ENCODE results near the gene ANP32B. TPM values are rescaled to one million over a fixed set of nuclear protein-coding genes. Genes with fewer than 3 reads are reported as not detected.
"Not testable (repeated sequence)": the region's sequence is repeated elsewhere in the genome, so short reads cannot be mapped to it uniquely, and the experiment has no call there.

ANP32B gene
- total RNA-seq, 1 donor from 2014 or later, result 8.5 TPM

- DNase-seq (ENCODE audit: low read depth, low spot score), result no peak
Observed at GRCh38 chr9:97991818-97992217, 8.7 kb downstream of the ANP32B start.

DNA sequence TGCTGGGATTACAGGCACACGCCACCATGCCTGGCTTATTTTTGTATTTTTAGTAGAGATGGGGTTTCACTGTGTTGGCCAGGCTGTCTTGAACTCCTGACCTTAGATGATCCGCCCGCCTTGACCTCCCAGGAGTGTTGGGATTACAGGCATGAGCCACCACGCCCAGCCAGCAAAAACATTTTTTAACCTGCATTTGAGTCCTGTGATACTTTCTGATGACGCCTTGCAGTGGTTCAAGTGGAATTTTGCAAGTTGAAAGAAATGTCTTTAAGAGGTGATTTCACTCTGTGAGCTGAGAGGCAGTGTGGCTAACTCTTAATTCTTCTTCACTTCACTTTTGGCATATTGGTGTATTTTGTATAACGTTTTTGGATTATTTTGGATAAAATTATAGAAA lies 9.1 kb downstream of the ANP32B start:
- no peak for DNase-seq (ENCODE audit: low read depth, low spot score)

DNA sequence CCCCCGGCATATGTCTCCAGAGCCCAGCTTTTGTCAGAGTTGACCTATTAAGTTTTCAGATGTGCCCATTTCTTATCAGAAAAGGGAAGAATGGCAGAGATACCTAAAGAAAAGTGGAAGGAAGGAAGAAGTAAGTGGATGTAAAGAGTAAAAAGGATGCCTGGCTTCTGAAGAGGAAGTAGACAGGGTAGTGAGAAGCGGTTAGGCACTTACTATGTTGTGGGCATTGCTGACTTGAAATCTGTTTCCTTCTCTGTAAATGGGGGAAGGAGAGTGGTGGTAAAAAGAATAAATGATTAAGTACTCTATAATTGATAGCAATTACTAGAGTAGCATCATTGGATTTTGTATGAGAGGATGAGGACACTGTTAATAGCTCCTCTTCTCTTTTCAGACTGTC lies 9.9 kb downstream of the ANP32B start:
- no peak for DNase-seq (ENCODE audit: low read depth, low spot score)

DNA sequence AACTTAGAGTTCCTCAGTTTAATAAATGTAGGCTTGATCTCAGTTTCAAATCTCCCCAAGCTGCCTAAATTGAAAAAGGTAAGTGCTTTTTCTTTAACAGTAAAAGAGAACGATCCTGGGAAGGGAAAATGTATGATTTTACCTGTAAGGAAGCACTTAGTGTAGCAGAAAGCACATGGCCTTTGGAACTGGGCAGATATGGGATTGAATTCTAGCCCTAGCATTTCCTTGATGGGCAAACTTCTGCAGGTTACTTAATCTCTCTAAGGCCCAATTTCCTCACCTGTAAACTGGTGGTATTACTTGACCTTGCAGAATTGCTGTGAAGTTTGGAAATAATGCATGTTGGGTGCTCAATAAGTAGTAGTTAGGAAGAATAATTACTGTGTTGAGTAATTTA lies 11.6 kb downstream of the ANP32B start:
- DNase-seq (ENCODE audit: low read depth, low spot score), result no peak

GRCh38 chr9:97996676-97997075 lies 13.5 kb downstream of the ANP32B start:
- not testable (repeated sequence) for DNase-seq (ENCODE audit: low read depth, low spot score)

DNA sequence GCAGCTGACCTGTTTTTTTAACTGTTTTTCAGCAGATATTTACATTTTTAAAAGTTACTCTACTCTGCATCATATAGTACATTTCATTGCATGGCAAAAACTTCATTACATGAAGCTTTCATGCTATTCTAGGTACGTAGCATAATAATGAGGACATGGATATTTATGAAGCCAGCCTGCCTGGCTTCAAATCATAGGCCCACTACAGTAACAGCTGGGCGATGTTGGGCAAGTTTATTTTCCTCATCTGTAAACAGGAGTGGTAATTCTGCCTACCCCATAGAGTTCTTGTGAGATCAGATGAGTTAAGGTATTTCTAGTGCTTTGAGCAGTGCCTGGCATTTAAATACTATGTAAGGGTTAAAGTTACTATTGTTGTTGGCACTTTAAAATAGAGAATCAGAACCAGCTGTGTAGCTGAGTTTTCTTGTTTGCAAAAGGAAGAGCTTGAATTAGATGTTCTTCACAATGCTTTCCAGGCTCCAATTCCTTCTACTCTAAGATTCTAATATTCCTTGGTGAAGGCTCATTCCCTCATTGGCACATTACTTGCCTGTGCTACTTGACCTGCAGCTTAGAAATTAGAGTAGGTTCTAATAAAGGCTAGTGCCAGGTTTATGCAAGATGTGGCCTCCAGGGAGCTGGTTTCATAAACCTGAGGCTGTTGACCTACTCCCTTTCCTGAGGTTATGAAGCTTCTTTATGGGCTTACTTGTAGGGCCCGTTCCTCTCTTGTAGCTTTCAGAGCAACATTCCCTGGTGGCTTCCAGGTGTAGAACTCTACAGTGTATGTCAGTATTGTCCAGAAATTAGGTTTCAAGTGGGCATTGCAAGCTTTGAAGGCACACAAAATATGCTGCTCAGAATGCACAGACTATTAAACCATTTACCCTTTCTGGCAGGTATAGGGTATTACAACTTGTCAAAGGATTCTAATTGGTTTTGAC lies 14.5 kb downstream of the ANP32B start:
- DNase-seq (ENCODE audit: low read depth, low spot score), result no peak

DNA sequence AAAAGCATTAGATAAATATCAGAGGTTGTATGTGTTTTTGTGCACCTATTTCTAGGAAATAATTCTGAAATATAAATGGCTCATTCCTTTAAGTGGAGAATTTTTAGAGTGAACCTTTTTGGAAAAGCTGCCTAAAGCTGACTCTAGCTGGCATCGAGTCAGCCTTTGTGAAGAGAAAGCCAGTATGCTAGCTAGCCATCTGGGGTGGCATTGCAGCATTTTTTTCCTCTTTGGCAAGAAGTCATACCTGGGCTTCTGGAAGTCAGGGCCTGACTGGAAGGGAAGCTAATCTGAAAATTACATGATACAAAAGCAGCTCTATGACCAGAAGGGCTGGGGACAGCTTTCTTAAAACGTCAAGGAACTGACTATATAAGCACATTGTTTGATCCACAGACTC lies 19.7 kb downstream of the ANP32B start:
- no peak for DNase-seq (ENCODE audit: low read depth, low spot score)

GRCh38 chr9:98006127-98006796 lies 23.1 kb downstream of the ANP32B start:
- DNase-seq (ENCODE audit: low read depth, low spot score), result no peak

DNA sequence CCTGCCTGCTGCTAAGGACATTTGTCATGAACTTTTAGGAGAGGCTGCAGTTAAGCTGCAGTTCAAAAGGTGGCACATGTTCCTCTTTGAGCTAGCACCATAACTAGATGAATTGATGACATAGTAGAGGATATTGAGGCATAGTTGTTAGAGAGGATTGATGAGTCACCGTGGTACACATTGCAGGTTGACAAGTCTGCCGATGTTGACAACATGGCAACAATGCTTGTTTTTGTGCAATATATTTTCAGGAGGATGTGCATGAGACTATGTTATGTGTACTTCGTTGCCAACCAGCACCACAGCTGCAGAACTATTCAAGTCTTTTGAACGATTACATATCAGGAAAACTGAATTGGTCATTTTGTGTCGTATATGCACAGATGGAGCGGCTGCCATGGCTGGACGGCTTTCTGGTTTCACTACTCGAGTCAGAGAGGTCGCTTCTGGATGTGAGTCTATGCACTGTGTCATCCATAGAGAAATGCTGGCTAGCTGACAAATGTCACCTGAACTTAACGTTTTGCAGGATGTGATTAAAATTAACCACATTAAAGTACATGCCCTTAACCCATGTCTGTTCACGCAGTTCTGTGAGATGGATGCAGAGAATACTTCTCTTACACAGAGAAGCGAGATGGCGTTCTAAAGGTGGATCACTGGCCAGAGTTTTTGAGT lies 24.2 kb downstream of the ANP32B start:
- DNase-seq (ENCODE audit: low read depth, low spot score), result no peak

DNA sequence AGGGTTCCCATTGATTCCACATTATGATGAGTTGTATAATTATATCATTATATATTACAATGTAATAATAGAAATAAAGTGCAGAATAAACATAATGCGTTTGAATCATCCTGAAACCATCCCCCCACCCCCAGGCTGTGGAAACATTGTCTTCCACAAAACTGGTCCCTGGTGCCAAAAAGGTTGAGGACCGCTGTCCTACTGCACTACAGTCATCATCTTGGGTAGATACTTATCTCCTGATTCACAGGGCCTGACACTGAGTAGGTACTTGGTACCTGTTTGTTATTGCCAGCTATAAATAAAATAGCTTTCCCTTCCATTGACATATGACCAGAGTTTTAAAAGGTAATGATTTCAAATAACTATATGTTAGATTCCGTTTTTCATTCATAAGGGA lies 25.6 kb downstream of the ANP32B start:
- no peak for DNase-seq (ENCODE audit: low read depth, low spot score)

- DNase-seq (ENCODE audit: low read depth, low spot score), result no peak
Observed at GRCh38 chr9:98009437-98009836, 26.3 kb downstream of the ANP32B start.

GRCh38 chr9:98009936-98010335 lies 26.8 kb downstream of the ANP32B start:
- peak; percentile 91 for DNase-seq (ENCODE audit: low read depth, low spot score)

- DNase-seq (ENCODE audit: low read depth, low spot score), result peak; percentile 60
Observed at GRCh38 chr9:98010445-98010844, 27.3 kb downstream of the ANP32B start.

DNA sequence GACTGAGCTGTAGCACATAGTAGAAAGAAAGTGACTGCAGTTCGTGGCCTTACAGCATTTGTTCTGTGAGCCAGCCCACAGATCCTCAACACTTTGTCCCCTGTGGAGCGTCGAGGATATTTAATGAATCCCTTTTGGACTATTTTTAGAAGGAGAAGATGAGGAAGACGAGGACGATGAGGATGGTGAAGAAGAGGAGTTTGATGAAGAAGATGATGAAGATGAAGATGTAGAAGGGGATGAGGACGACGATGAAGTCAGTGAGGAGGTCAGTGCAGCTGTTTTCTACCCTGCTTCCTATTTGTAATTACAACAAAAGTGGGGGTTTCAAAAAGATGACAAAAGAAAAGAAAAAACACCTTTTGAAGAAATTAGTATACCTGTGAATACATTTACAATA lies 28.0 kb downstream of the ANP32B start:
- no peak for DNase-seq (ENCODE audit: low read depth, low spot score)

GRCh38 chr9:98016137-98016680 lies 33.1 kb downstream of the ANP32B start:
- DNase-seq (ENCODE audit: low read depth, low spot score), result no peak

DNA sequence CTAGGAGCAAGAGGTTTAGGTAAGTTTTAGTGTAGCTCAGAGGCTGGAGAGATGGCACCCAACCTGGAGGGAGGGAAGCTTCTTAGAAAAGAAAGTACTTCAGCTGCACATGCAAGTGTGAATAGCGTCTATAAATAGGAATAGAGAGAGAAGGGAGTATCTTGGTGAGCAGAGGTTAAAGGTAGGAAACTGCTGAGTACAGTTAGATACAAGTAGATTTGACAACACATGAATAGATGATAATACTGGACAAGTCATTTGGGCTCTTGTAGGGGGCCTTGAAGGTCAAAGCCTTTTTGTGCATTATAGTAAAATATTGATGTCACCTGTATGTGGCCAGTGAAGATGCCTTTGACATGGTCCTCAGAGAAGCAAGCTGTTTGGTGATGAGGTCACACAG lies 34.2 kb downstream of the ANP32B start:
- DNase-seq (ENCODE audit: low read depth, low spot score), result no peak

- DNase-seq (ENCODE audit: low read depth, low spot score), result no peak
Observed at GRCh38 chr9:98018347-98018746, 35.2 kb downstream of the ANP32B start.

DNA sequence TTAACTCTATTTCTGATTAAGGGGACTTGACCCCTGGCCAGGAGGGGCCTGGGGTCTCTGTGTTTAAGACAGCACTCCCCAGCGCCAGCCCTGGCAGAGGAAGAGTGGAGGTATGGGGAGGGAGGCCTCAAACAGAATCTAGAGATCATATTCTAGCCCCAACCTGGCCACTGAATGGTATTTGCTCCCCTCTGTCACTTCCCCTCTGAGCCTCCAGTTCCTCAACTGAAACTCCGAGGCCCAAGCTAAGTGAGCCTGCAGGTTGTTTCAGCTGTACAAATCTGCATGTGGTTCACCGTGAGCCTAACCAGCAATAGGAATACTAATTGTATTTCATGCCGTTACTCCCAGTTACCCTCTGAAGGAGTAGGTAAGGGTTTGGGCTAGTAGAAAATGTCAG lies 36.0 kb downstream of the ANP32B start:
- DNase-seq (ENCODE audit: low read depth, low spot score), result no peak

DNA sequence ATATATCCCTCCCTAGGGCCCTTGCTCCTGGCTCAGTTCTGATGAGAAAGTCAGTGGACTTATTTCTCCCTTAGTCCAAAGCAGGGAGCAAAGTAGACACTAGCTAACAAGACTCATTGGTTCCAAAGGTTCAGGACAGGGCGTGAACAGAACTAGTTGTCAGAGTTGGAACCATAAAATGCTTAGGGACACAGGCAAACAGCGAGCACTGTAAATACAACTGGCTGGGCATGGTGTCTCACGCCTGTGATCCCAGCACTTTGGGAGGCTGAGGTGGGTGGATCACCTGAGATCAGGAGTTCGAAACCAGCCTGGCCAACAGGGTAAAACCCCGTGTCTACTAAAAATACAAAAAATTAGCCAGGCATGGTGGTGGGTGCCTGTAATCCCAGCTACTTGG lies 36.7 kb downstream of the ANP32B start:
- DNase-seq (ENCODE audit: low read depth, low spot score), result not testable (repeated sequence)

GRCh38 chr9:98020476-98021145 lies 37.5 kb downstream of the ANP32B start:
- DNase-seq (ENCODE audit: low read depth, low spot score), result no peak

- DNase-seq (ENCODE audit: low read depth, low spot score), result no peak
Observed at GRCh38 chr9:98021306-98022040, 38.3 kb downstream of the ANP32B start.

Measured in pulmonary artery endothelial cell (primary cell).